ENCODE data around the gene FRY. TPM values are rescaled to one million over a fixed set of nuclear protein-coding genes. Genes with fewer than 3 reads are reported as not detected.

FRY gene
- total and polyA plus RNA-seq, 4 donors, result 6.2 to 31.2 (median 12.7) TPM

- TF ChIP-seq HNF4A (conservative IDR thresholded peaks at IDR 0.05) (no peak), RXRA (IDR thresholded peaks at IDR 0.05) (no peak), ZBTB33 (IDR thresholded peaks at IDR 0.05) (no peak), GABPA (IDR thresholded peaks at IDR 0.05 in 1 of 2, conservative IDR thresholded peaks at IDR 0.05 in 1 of 2) (no peak), YY1 (IDR thresholded peaks at IDR 0.05) (no peak), FOXA1 (IDR thresholded peaks at IDR 0.05) (no peak), FOXA2 (IDR thresholded peaks at IDR 0.05) (no peak)
Measured at GRCh38 chr13:32200741-32201140, 169.2 kb downstream of the FRY start (continued).

DNA sequence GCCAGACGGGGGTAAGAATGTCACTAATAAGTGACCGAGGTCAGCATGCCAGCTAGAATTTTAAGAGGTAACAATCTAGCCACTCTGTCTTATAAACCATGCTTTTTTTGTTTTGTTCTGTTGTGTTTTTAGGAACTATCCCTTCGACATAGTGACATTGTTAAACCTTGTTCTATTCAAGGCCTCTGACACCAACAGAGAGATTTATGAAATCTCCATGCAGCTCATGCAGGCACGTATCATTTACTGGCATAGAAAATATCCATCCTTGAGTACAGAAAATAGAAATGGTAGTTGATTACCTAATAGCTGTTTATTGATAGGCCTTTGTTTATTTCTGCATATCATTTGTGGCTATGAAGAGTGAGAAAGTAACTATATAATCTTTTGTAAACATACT, 170.2 kb downstream of the FRY start:
- no peak for DNase-seq (ENCODE audit: low spot score)
- WGBS, result 94% methylated on average over 4 of the region's 4 CpGs
- no peaks in the 10 kb centered on the region for H3K9me3 ChIP-seq (ENCODE audit: control insufficient read depth in 4 of 4, low read length in 3 of 4)
- no peak for TF ChIP-seq SP1 (IDR thresholded peaks at IDR 0.05)
- TF ChIP-seq FOXA1 (IDR thresholded peaks at IDR 0.05), result no peak
- no peak for TF ChIP-seq FOXA2 (IDR thresholded peaks at IDR 0.05)
- TF ChIP-seq ZBTB33 (IDR thresholded peaks at IDR 0.05), result no peak
- no peak for TF ChIP-seq GABPA (IDR thresholded peaks at IDR 0.05 in 1 of 2, conservative IDR thresholded peaks at IDR 0.05 in 1 of 2)
- no peak for TF ChIP-seq YY1 (IDR thresholded peaks at IDR 0.05)
- no peak for TF ChIP-seq RAD21 (IDR thresholded peaks at IDR 0.05)
- no peak for TF ChIP-seq HNF4A (conservative IDR thresholded peaks at IDR 0.05)
- no peak for TF ChIP-seq MAX (IDR thresholded peaks at IDR 0.05)
- TF ChIP-seq JUND (IDR thresholded peaks at IDR 0.05), result no peak
- no peak for TF ChIP-seq RXRA (IDR thresholded peaks at IDR 0.05)
- H3K9ac ChIP-seq (ENCODE audit: low read depth in 1 of 2, low read length in 2 of 2), result no peak overlapping the region
- H3K36me3 ChIP-seq (ENCODE audit: control insufficient read depth in 4 of 4, insufficient read depth in 3 of 4, low read depth in 1 of 4, low read length in 3 of 4), result no peaks in the 10 kb centered on the region
- no peaks in the 10 kb centered on the region for H3K27me3 ChIP-seq (ENCODE audit: control insufficient read depth in 4 of 4, insufficient read depth in 4 of 4, low read length in 3 of 4)
- H3K27ac ChIP-seq (ENCODE audit: low read depth in 1 of 2, low read length in 2 of 2), result no peak overlapping the region
- no peaks in the 10 kb centered on the region for H3K4me1 ChIP-seq (ENCODE audit: control insufficient read depth in 4 of 4, insufficient read depth in 4 of 4, low read length in 3 of 4)
- H3K4me3 ChIP-seq (ENCODE audit: low read depth in 1 of 3, low read length in 3 of 3), result no peak overlapping the region

DNA sequence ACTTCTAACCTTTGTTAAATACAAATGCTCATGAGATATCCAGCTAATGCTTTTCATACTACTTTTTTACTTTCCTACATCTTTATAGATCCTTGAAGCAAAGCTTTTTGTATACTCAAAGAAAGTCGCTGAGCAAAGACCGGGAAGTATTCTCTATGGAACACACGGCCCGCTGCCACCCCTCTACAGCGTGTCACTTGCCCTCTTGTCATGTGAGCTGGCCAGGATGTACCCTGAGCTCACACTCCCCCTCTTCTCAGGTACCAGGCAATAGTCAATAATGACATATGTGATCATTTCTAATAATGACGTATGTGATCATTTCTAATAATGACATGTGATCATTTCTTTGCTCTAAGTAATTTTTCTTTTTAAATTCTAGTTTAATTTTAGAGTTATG, 170.7 kb downstream of the FRY start:
- Histone ChIP-seq H3K4me1 (ENCODE audit: control insufficient read depth in 4 of 4, insufficient read depth in 4 of 4, low read length in 3 of 4) (no peaks in the 10 kb centered on the region), H3K27ac (ENCODE audit: low read depth in 1 of 2, low read length in 2 of 2) (no peak overlapping the region), H3K27me3 (ENCODE audit: control insufficient read depth in 4 of 4, insufficient read depth in 4 of 4, low read length in 3 of 4) (no peaks in the 10 kb centered on the region), H3K9ac (ENCODE audit: low read depth in 1 of 2, low read length in 2 of 2) (no peak overlapping the region), H3K36me3 (ENCODE audit: control insufficient read depth in 4 of 4, insufficient read depth in 3 of 4, low read depth in 1 of 4, low read length in 3 of 4) (no peaks in the 10 kb centered on the region), H3K4me3 (ENCODE audit: low read depth in 1 of 3, low read length in 3 of 3) (no peak overlapping the region), H3K9me3 (ENCODE audit: control insufficient read depth in 4 of 4, low read length in 3 of 4) (no peaks in the 10 kb centered on the region)
- WGBS, result 94% methylated on average over 6 of the region's 6 CpGs
- TF ChIP-seq, protein P1, sequence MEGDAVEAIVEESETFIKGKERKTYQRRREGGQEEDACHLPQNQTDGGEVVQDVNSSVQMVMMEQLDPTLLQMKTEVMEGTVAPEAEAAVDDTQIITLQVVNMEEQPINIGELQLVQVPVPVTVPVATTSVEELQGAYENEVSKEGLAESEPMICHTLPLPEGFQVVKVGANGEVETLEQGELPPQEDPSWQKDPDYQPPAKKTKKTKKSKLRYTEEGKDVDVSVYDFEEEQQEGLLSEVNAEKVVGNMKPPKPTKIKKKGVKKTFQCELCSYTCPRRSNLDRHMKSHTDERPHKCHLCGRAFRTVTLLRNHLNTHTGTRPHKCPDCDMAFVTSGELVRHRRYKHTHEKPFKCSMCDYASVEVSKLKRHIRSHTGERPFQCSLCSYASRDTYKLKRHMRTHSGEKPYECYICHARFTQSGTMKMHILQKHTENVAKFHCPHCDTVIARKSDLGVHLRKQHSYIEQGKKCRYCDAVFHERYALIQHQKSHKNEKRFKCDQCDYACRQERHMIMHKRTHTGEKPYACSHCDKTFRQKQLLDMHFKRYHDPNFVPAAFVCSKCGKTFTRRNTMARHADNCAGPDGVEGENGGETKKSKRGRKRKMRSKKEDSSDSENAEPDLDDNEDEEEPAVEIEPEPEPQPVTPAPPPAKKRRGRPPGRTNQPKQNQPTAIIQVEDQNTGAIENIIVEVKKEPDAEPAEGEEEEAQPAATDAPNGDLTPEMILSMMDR (IDR thresholded peaks at IDR 0.05; ENCODE audit: low read depth, low read length, missing input control), result no peak
- no peak for TF ChIP-seq ATF3 (IDR thresholded peaks at IDR 0.05)
- TF ChIP-seq RAD21 (IDR thresholded peaks at IDR 0.05), result no peak
- no peak for TF ChIP-seq FOXA1 (IDR thresholded peaks at IDR 0.05)
- TF ChIP-seq RXRA (IDR thresholded peaks at IDR 0.05), result no peak
- no peak for TF ChIP-seq FOXA2 (IDR thresholded peaks at IDR 0.05)
- TF ChIP-seq, protein P2, sequence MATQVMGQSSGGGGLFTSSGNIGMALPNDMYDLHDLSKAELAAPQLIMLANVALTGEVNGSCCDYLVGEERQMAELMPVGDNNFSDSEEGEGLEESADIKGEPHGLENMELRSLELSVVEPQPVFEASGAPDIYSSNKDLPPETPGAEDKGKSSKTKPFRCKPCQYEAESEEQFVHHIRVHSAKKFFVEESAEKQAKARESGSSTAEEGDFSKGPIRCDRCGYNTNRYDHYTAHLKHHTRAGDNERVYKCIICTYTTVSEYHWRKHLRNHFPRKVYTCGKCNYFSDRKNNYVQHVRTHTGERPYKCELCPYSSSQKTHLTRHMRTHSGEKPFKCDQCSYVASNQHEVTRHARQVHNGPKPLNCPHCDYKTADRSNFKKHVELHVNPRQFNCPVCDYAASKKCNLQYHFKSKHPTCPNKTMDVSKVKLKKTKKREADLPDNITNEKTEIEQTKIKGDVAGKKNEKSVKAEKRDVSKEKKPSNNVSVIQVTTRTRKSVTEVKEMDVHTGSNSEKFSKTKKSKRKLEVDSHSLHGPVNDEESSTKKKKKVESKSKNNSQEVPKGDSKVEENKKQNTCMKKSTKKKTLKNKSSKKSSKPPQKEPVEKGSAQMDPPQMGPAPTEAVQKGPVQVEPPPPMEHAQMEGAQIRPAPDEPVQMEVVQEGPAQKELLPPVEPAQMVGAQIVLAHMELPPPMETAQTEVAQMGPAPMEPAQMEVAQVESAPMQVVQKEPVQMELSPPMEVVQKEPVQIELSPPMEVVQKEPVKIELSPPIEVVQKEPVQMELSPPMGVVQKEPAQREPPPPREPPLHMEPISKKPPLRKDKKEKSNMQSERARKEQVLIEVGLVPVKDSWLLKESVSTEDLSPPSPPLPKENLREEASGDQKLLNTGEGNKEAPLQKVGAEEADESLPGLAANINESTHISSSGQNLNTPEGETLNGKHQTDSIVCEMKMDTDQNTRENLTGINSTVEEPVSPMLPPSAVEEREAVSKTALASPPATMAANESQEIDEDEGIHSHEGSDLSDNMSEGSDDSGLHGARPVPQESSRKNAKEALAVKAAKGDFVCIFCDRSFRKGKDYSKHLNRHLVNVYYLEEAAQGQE (IDR thresholded peaks at IDR 0.05), result no peak
- TF ChIP-seq ZBTB33 (IDR thresholded peaks at IDR 0.05), result no peak
- no peak for DNase-seq (ENCODE audit: low spot score)
